ENCODE results near the gene RAMP3. TPM values are rescaled to one million over a fixed set of nuclear protein-coding genes. Genes with fewer than 3 reads are reported as not detected.

The RAMP3 gene
- polyA plus RNA-seq, 1 donor (not counting 4 experiments of a cell fraction or from before 2014, with no cell fraction given): not detected

DNA sequence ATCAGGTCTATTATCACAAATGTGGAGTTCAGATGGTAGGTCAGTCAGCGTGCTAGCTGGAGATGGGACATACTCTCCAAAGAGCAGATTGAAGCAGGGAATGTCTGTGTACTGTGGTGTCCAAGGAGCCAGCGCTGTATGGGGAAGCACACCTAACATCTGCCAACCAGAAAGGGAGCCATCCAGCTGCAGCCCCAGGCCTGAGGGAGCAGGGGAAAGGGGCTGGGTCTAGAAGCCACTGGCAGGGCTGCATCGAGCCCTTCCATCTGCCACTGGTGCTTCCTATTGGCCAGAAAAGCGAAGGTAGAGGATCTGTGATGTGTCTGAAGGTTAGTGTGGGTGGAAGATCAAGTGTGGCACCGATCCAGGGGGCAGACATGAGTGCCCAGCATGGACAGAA, 8.0 kb upstream of the RAMP3 start:
- H3K27ac ChIP-seq (ENCODE audit: control insufficient read depth, insufficient read depth, low read length): no peak overlapping the region
- no peak overlapping the region for H2AFZ ChIP-seq (ENCODE audit: control insufficient read depth, low read length)
- peaks cover under 1% of the 10 kb centered on the region for H3K4me1 ChIP-seq (ENCODE audit: control insufficient read depth, extremely low read depth, insufficient read depth, low read length)
- no peak overlapping the region for H3K4me3 ChIP-seq (ENCODE audit: control insufficient read depth in 2 of 3, extremely low read depth in 1 of 3, insufficient read depth in 2 of 3, low read depth in 1 of 3, low read length in 3 of 3)
- H3K9me3 ChIP-seq (ENCODE audit: control insufficient read depth, low read depth, low read length): no peaks in the 10 kb centered on the region
- TF ChIP-seq EZH2 (IDR thresholded peaks at IDR 0.05; ENCODE audit: low read length): no peak
- TF ChIP-seq, protein P1, sequence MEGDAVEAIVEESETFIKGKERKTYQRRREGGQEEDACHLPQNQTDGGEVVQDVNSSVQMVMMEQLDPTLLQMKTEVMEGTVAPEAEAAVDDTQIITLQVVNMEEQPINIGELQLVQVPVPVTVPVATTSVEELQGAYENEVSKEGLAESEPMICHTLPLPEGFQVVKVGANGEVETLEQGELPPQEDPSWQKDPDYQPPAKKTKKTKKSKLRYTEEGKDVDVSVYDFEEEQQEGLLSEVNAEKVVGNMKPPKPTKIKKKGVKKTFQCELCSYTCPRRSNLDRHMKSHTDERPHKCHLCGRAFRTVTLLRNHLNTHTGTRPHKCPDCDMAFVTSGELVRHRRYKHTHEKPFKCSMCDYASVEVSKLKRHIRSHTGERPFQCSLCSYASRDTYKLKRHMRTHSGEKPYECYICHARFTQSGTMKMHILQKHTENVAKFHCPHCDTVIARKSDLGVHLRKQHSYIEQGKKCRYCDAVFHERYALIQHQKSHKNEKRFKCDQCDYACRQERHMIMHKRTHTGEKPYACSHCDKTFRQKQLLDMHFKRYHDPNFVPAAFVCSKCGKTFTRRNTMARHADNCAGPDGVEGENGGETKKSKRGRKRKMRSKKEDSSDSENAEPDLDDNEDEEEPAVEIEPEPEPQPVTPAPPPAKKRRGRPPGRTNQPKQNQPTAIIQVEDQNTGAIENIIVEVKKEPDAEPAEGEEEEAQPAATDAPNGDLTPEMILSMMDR (optimal IDR thresholded peaks at IDR 0.05 in 1 of 3, IDR thresholded peaks at IDR 0.05 in 1 of 3, conservative IDR thresholded peaks at IDR 0.05 in 1 of 3; ENCODE audit: extremely low read depth in 1 of 3, insufficient read depth in 2 of 3, low read length in 3 of 3): no peak
- H4K20me1 ChIP-seq (ENCODE audit: control insufficient read depth, extremely low read depth, insufficient read depth, low read length): no peaks in the 10 kb centered on the region
- no peaks in the 10 kb centered on the region for H3K79me2 ChIP-seq (ENCODE audit: control insufficient read depth, insufficient read depth, low read length)
- DNase-seq (ENCODE audit: low read depth, low spot score) (no peak), FAIRE-seq (no peak)
- peaks cover 13% of the 10 kb centered on the region for H3K27me3 ChIP-seq (ENCODE audit: control insufficient read depth, extremely low read depth, insufficient read depth, low read length)
- H3K9ac ChIP-seq (ENCODE audit: control insufficient read depth, extremely low read depth, insufficient read depth, low read length): no peak overlapping the region
- dilution Hi-C loops (cut with MboI; ENCODE audit: extremely low pct_ligation_motif_present, low sequenced_read_pairs): no loop called here
- no peaks in the 10 kb centered on the region for H3K36me3 ChIP-seq (ENCODE audit: control insufficient read depth in 2 of 2, extremely low read depth in 1 of 2, insufficient read depth in 2 of 2, low read length in 2 of 2)
- no peak overlapping the region for H3K4me2 ChIP-seq (ENCODE audit: control insufficient read depth, extremely low read depth, insufficient read depth, low read depth, low read length)
- no peaks in the 10 kb centered on the region for H3K9me1 ChIP-seq (ENCODE audit: control insufficient read depth, extremely low read depth, insufficient read depth, low read length)

DNA sequence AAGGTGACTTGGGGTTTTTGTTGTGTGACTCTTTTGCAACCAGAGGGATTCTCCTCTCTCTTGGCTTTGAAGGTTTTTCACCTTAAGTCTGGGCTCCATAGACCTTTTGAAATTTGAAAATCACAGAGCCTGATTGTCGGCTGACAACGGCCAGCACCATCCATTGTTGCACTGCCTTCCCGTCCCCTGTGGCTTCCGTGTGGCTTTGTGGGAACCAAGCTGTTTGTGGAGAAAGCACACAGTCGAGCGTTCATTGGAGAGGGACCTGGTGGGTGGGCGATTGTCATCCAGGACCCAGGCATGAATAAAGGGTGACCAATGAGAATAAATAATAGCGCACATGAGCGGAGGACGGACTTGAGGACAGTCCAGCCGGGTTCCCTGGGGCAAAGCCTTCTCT, 7.4 kb upstream of the RAMP3 start:
- H3K27ac ChIP-seq (ENCODE audit: control insufficient read depth, insufficient read depth, low read length): no peak overlapping the region
- H3K36me3 ChIP-seq (ENCODE audit: control insufficient read depth in 2 of 2, extremely low read depth in 1 of 2, insufficient read depth in 2 of 2, low read length in 2 of 2): no peaks in the 10 kb centered on the region
- no peak overlapping the region for H3K4me2 ChIP-seq (ENCODE audit: control insufficient read depth, extremely low read depth, insufficient read depth, low read depth, low read length)
- H2AFZ ChIP-seq (ENCODE audit: control insufficient read depth, low read length): no peak overlapping the region
- DNase-seq (ENCODE audit: low read depth, low spot score): no peak
- H3K4me3 ChIP-seq (ENCODE audit: control insufficient read depth in 2 of 3, extremely low read depth in 1 of 3, insufficient read depth in 2 of 3, low read depth in 1 of 3, low read length in 3 of 3): no peak overlapping the region
- H3K9me1 ChIP-seq (ENCODE audit: control insufficient read depth, extremely low read depth, insufficient read depth, low read length): no peaks in the 10 kb centered on the region
- H4K20me1 ChIP-seq (ENCODE audit: control insufficient read depth, extremely low read depth, insufficient read depth, low read length): no peaks in the 10 kb centered on the region
- TF ChIP-seq, protein P1 (optimal IDR thresholded peaks at IDR 0.05 in 1 of 3, IDR thresholded peaks at IDR 0.05 in 1 of 3, conservative IDR thresholded peaks at IDR 0.05 in 1 of 3; ENCODE audit: extremely low read depth in 1 of 3, insufficient read depth in 2 of 3, low read length in 3 of 3): no peak
- TF ChIP-seq EZH2 (IDR thresholded peaks at IDR 0.05; ENCODE audit: low read length): no peak
- no peak overlapping the region for H3K9ac ChIP-seq (ENCODE audit: control insufficient read depth, extremely low read depth, insufficient read depth, low read length)
- dilution Hi-C loops (cut with MboI; ENCODE audit: extremely low pct_ligation_motif_present, low sequenced_read_pairs): no loop called here
- no peaks in the 10 kb centered on the region for H3K9me3 ChIP-seq (ENCODE audit: control insufficient read depth, low read depth, low read length)
- no peaks in the 10 kb centered on the region for H3K79me2 ChIP-seq (ENCODE audit: control insufficient read depth, insufficient read depth, low read length)
- peaks cover 9% of the 10 kb centered on the region for H3K27me3 ChIP-seq (ENCODE audit: control insufficient read depth, extremely low read depth, insufficient read depth, low read length)
- H3K4me1 ChIP-seq (ENCODE audit: control insufficient read depth, extremely low read depth, insufficient read depth, low read length): peaks cover 3% of the 10 kb centered on the region
- no peak for FAIRE-seq

All from keratinocyte (primary cell).